SK-N-MC (cell line): ENCODE measurements around the gene DUOX2.

Experiments used
- EZH2 ChIP-seq: fragments of 200-600 bp; sonication (generic); IDR thresholded peaks from one replicate; pipeline ENCODE4 v1.6.1; 2017; ENCODE audit warnings: antibody characterized with exemption
- FOXP2 ChIP-seq: optimal IDR thresholded peaks from 2 replicates; pipeline ENCODE3; 2011; ENCODE audit warnings: mild to moderate bottlenecking, moderate library complexity; ENCODE audit not compliant: insufficient read depth; ENCODE audit errors: extremely low read length, control extremely low read depth
- POLR2AphosphoS5 ChIP-seq: IDR thresholded peaks from 2 replicates; pipeline ENCODE4 v1.6.1; 2012; ENCODE audit warnings: mild to moderate bottlenecking, low read depth, low read length, borderline replicate concordance

DNA sequence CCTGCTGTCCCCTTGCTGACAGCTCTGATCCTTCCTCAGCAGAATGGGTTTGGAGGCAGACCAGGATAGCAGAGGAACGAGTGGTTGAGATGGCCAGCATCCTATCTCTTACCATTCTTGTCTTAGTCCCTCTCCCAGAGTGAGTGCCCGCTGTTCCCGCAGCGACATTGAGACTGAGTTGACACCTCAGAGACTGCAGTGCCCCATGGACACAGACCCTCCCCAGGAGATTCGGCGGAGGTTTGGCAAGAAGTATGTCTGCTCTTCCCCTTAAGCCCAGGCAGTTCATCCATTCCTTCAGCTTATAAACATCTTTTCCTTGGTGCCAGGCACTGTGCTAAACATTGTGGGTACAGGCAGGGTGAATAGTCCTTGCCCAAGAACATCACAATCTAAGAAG is 37.0 kb upstream of the DUOX2 start:
- TF ChIP-seq POLR2AphosphoS5 (no peak), EZH2 (no peak), FOXP2 (no peak)
